Brain microvascular endothelial cell (primary cell): ENCODE data around the gene RPL10.

Experiments used
- DNase-seq: peaks from one replicate; pipeline ENCODE4 v3.0.0-alpha.2; 2020
- H3K27ac ChIP-seq: fragments of 250-450 bp; sonication (Bioruptor Pico); 2 replicates; pipeline ENCODE4 v1.5.1; 2020; ENCODE audit warnings: mild to moderate bottlenecking, moderate library complexity
- H3K27me3 ChIP-seq: fragments of 250-450 bp; sonication (Bioruptor Pico); replicated peaks from 2 replicates; pipeline ENCODE4 v1.5.1; 2020; ENCODE audit warnings: mild to moderate bottlenecking
- H3K36me3 ChIP-seq: fragments of 250-450 bp; sonication (Bioruptor Pico); replicated peaks from 2 replicates; pipeline ENCODE4 v1.5.1; 2020; ENCODE audit warnings: mild to moderate bottlenecking
- H3K4me3 ChIP-seq: 2 replicates; pipeline ENCODE4 v1.5.1; 2011; ENCODE audit warnings: low read depth, mild to moderate bottlenecking, control low read depth, low read length, moderate library complexity
- CTCF ChIP-seq: IDR thresholded peaks from 2 replicates; pipeline ENCODE4 v1.5.1; 2011; ENCODE audit warnings: low read depth, mild to moderate bottlenecking, moderate library complexity, low read length, control low read depth, inconsistent platforms; ENCODE audit errors: missing control alignments
- in situ Hi-C: cut with HindIII; loops from 2 replicates; pipeline ENCODE4 v1.10.0; 2017; ENCODE audit warnings: low sequenced_read_pairs, low pct_ligation_motif_present

Gene RPL10

GRCh38 chrX:154419688-154420401 lies 21.7 kb downstream of the RPL10 start:
- no peak for TF ChIP-seq CTCF
- no peaks in the 10 kb centered on the region for H3K27me3 ChIP-seq

GRCh38 chrX:154420402-154420756 lies 22.2 kb downstream of the RPL10 start:
- no peak for TF ChIP-seq CTCF
- DNase-seq: no peak
- in situ Hi-C loops: no loop called here
- Histone ChIP-seq H3K27ac (no peak overlapping the region), H3K27me3 (no peaks in the 10 kb centered on the region), H3K36me3 (no peaks in the 10 kb centered on the region), H3K4me3 (no peak overlapping the region)

More at GRCh38 chrX:154419688-154420401, 21.7 kb downstream of the RPL10 start:
- Histone ChIP-seq H3K4me3 (no peak overlapping the region), H3K27ac (no peak overlapping the region), H3K36me3 (no peaks in the 10 kb centered on the region)
- in situ Hi-C loops: no loop called here
- no peak for DNase-seq

GRCh38 chrX:154426916-154427770 lies 29.0 kb downstream of the RPL10 start:
- no peak overlapping the region for H3K4me3 ChIP-seq
- H3K36me3 ChIP-seq: peaks cover 6% of the 10 kb centered on the region
- TF ChIP-seq CTCF: no peak
- H3K27me3 ChIP-seq: no peaks in the 10 kb centered on the region
- DNase-seq: no peak
- H3K27ac ChIP-seq: no peak overlapping the region
- in situ Hi-C loops: no loop called here

GRCh38 chrX:154428176-154429171 lies 30.3 kb downstream of the RPL10 start, which contains the start of gene ATP6AP1:
ATP6AP1 (plus strand) TSS chrX:154428677; CDS start chrX:154428693, 16 bp downstream.
- peak within 1 kb of the TSS; percentile 70 for H3K4me3 ChIP-seq
- H3K27ac ChIP-seq: peak within 1 kb of the TSS; percentile 11
- in situ Hi-C loops: no loop called here
- DNase-seq: peak; percentile 93
- peaks cover 6% of the 10 kb centered on the region for H3K36me3 ChIP-seq
- TF ChIP-seq CTCF: no peak
- H3K27me3 ChIP-seq: no peaks in the 10 kb centered on the region

- in situ Hi-C loops: no loop called here
- Histone ChIP-seq H3K36me3 (peaks cover 6% of the 10 kb centered on the region), H3K27me3 (no peaks in the 10 kb centered on the region), H3K27ac (no peak overlapping the region), H3K4me3 (peak overlapping the region; percentile 70)
- no peak for TF ChIP-seq CTCF
- DNase-seq: no peak
Observed at GRCh38 chrX:154429711-154430110, 31.5 kb downstream of the RPL10 start.
